Activated T-helper 1 cell treated with Interleukin-2 at 50 U/mL for 16 hours (primary cell): ENCODE measurements around the gene PROM2.
"Not testable (repeated sequence)": the region's sequence is repeated elsewhere in the genome, so short reads cannot be mapped to it uniquely, and the experiment has no call there.

ENCODE experiments used
- DNase-seq: peaks from one replicate; pipeline ENCODE4 v3.0.0-alpha.2; 2020; ENCODE audit warnings: low read depth

Gene PROM2

GRCh38 chr2:95268211-95269035 is 5.8 kb upstream of the PROM2 start:
- DNase-seq, result no peak

GRCh38 chr2:95269036-95269680 is 5.1 kb upstream of the PROM2 start:
- DNase-seq, result no peak

- DNase-seq, result not testable (repeated sequence)
Observed at GRCh38 chr2:95269745-95270144, 4.5 kb upstream of the PROM2 start.

- no peak for DNase-seq
Observed at GRCh38 chr2:95270541-95271081, 3.6 kb upstream of the PROM2 start.

- DNase-seq, result no peak
Observed at GRCh38 chr2:95271381-95271971, 2.8 kb upstream of the PROM2 start.

GRCh38 chr2:95272299-95272751 is 1.9 kb upstream of the PROM2 start:
- DNase-seq, result no peak

- no peak for DNase-seq
Observed at GRCh38 chr2:95272781-95273180, 1.5 kb upstream of the PROM2 start.

GRCh38 chr2:95273566-95274290 is 521 bp upstream of the PROM2 start:
- no peak for DNase-seq

- DNase-seq, result no peak
Observed at GRCh38 chr2:95275151-95275515, 884 bp downstream of the PROM2 start.

GRCh38 chr2:95275601-95276243 is 1.5 kb downstream of the PROM2 start:
- DNase-seq, result no peak

- DNase-seq, result no peak
Observed at GRCh38 chr2:95276244-95276887, 2.1 kb downstream of the PROM2 start.

- no peak for DNase-seq
Observed at GRCh38 chr2:95276888-95277245, 2.6 kb downstream of the PROM2 start.

- no peak for DNase-seq
Observed at GRCh38 chr2:95277246-95277906, 3.1 kb downstream of the PROM2 start.

- no peak for DNase-seq
Observed at GRCh38 chr2:95278051-95278471, 3.8 kb downstream of the PROM2 start.

- DNase-seq, result no peak
Observed at GRCh38 chr2:95278637-95279225, 4.5 kb downstream of the PROM2 start.

GRCh38 chr2:95279435-95280035 is 5.3 kb downstream of the PROM2 start:
- DNase-seq, result no peak

GRCh38 chr2:95281071-95281470 is 6.8 kb downstream of the PROM2 start:
- DNase-seq, result no peak

GRCh38 chr2:95281786-95282185 is 7.5 kb downstream of the PROM2 start:
- DNase-seq, result no peak

- DNase-seq, result no peak
Observed at GRCh38 chr2:95282458-95282857, 8.2 kb downstream of the PROM2 start.

- no peak for DNase-seq
Observed at GRCh38 chr2:95283562-95283961, 9.3 kb downstream of the PROM2 start.
